ENCODE measurements around the gene NEDD9.

GRCh38 chr6:11258260-11259237 is 26.1 kb upstream of the NEDD9 start:
- TF ChIP-seq CTCF (IDR thresholded peaks at IDR 0.05; ENCODE audit: insufficient read depth, low read length) (no peak), POLR2AphosphoS5 (IDR thresholded peaks at IDR 0.05; ENCODE audit: low read depth) (no peak)

All from HL-60 (cell line).